H9 (cell line): Measurements from ENCODE around the gene LTK. TPM values are rescaled to one million over a fixed set of nuclear protein-coding genes. Genes with fewer than 3 reads are reported as not detected.

Experiments
- DNase-seq: peaks from one replicate; pipeline ENCODE4 v3.0.0-alpha.2; 2017
- H2AFZ ChIP-seq: one replicate; pipeline ENCODE4 v1.6.1; 2013; ENCODE audit warnings: mild to moderate bottlenecking, low read length, control low read depth, moderate library complexity
- H2AK5ac ChIP-seq: 2 replicates; pipeline ENCODE4 v1.6.1; 2013; ENCODE audit warnings: low read length, control low read depth, mixed read lengths; ENCODE audit not compliant: insufficient read length
- H2BK120ac ChIP-seq: one replicate; pipeline ENCODE4 v1.6.1; 2013; ENCODE audit warnings: low read depth, mild to moderate bottlenecking, low read length, control low read depth, inconsistent platforms; ENCODE audit not compliant: poor library complexity, severe bottlenecking
- H2BK12ac ChIP-seq: 2 replicates; pipeline ENCODE4 v1.6.1; 2013; ENCODE audit warnings: low read length, control low read depth, mixed read lengths, low read depth; ENCODE audit not compliant: insufficient read length
- H2BK15ac ChIP-seq: 2 replicates; pipeline ENCODE4 v1.6.1; 2013; ENCODE audit warnings: low read depth, low read length, control low read depth
- H2BK20ac ChIP-seq: one replicate; pipeline ENCODE4 v1.6.1; 2013; ENCODE audit warnings: low read depth, mild to moderate bottlenecking, low read length, control low read depth, inconsistent platforms; ENCODE audit not compliant: poor library complexity, severe bottlenecking
- H2BK5ac ChIP-seq: 2 replicates; pipeline ENCODE4 v1.6.1; 2013; ENCODE audit warnings: low read length, control low read depth, mixed read lengths; ENCODE audit not compliant: insufficient read length
- H3K14ac ChIP-seq: 2 replicates; pipeline ENCODE4 v1.6.1; 2013; ENCODE audit warnings: low read length, control low read depth; ENCODE audit not compliant: insufficient read depth
- H3K18ac ChIP-seq: 2 replicates; pipeline ENCODE4 v1.6.1; 2013; ENCODE audit warnings: low read depth, mild to moderate bottlenecking, mixed read lengths, low read length, control low read depth; ENCODE audit not compliant: insufficient read length
- H3K23ac ChIP-seq: 2 replicates; pipeline ENCODE4 v1.6.1; 2013; ENCODE audit warnings: low read length, control low read depth, mixed read lengths, low read depth; ENCODE audit not compliant: insufficient read length
- H3K23me2 ChIP-seq: 2 replicates; pipeline ENCODE4 v1.6.1; 2013; ENCODE audit warnings: low read depth, mild to moderate bottlenecking, mixed read lengths, low read length, control low read depth; ENCODE audit not compliant: insufficient read length, poor library complexity, severe bottlenecking
- H3K27ac ChIP-seq: 2 replicates; pipeline ENCODE4 v1.5.1; 2013; ENCODE audit warnings: low read length, control low read depth, mixed read lengths, low read depth; ENCODE audit not compliant: insufficient read length
- H3K27me3 ChIP-seq: 2 replicates; pipeline ENCODE4 v1.6.1; 2013; ENCODE audit warnings: low read length, control low read depth, inconsistent platforms; ENCODE audit not compliant: insufficient read depth
- H3K4ac ChIP-seq: 2 replicates; pipeline ENCODE4 v1.6.1; 2013; ENCODE audit warnings: low read depth, mild to moderate bottlenecking, control low read depth, inconsistent platforms, low read length, moderate library complexity
- H3K4me1 ChIP-seq: 2 replicates; pipeline ENCODE4 v1.6.1; 2013; ENCODE audit warnings: low read length, control low read depth, inconsistent platforms; ENCODE audit not compliant: insufficient read depth
- H3K4me2 ChIP-seq: 2 replicates; pipeline ENCODE4 v1.6.1; 2013; ENCODE audit warnings: low read length, control low read depth, mixed read lengths; ENCODE audit not compliant: insufficient read length, insufficient read depth
- H3K56ac ChIP-seq: 2 replicates; pipeline ENCODE4 v1.6.1; 2013; ENCODE audit warnings: low read depth, mild to moderate bottlenecking, mixed read lengths, low read length, control low read depth; ENCODE audit not compliant: insufficient read length
- H3K79me1 ChIP-seq: 2 replicates; pipeline ENCODE4 v1.6.1; 2013; ENCODE audit warnings: low read depth, mild to moderate bottlenecking, moderate library complexity, low read length, control low read depth, inconsistent platforms; ENCODE audit not compliant: insufficient read depth, poor library complexity, severe bottlenecking
- H3K79me2 ChIP-seq: 2 replicates; pipeline ENCODE4 v1.6.1; 2013; ENCODE audit warnings: low read length, control low read depth, inconsistent platforms; ENCODE audit not compliant: insufficient read depth
- H3K9ac ChIP-seq: 2 replicates; pipeline ENCODE4 v1.6.1; 2013; ENCODE audit warnings: low read length, control low read depth, mixed read lengths; ENCODE audit not compliant: insufficient read length; ENCODE audit errors: extremely low read depth
- H3K9me3 ChIP-seq: one replicate; pipeline ENCODE4 v1.6.1; 2013; ENCODE audit warnings: low read depth, low read length, inconsistent platforms; ENCODE audit not compliant: control insufficient read depth
- H3T11ph ChIP-seq: one replicate; pipeline ENCODE4 v1.6.1; 2013; ENCODE audit warnings: mild to moderate bottlenecking, low read length, control low read depth, inconsistent platforms
- H4K20me1 ChIP-seq: one replicate; pipeline ENCODE4 v1.6.1; 2013; ENCODE audit not compliant: control insufficient read depth, insufficient read length, insufficient read depth
- H4K5ac ChIP-seq: 2 replicates; pipeline ENCODE4 v1.6.1; 2013; ENCODE audit warnings: low read depth, mild to moderate bottlenecking, mixed read lengths, low read length, control low read depth; ENCODE audit not compliant: insufficient read length
- H4K8ac ChIP-seq: replicated peaks from 2 replicates; pipeline ENCODE4 v1.6.1; 2013; ENCODE audit warnings: low read length, control low read depth, mixed read lengths, low read depth; ENCODE audit not compliant: insufficient read length
- H4K91ac ChIP-seq: 2 replicates; pipeline ENCODE4 v1.6.1; 2013; ENCODE audit warnings: low read depth, mild to moderate bottlenecking, moderate library complexity, mixed read lengths, low read length, control low read depth; ENCODE audit not compliant: insufficient read length
- H3K27ac Mint-ChIP-seq, 3 experiments: 2 replicates in 2 of 3; 3 replicates in 1 of 3; pipeline ENCODE4 v1.8.0; 2020 to 2021; ENCODE audit warnings: mixed read lengths in 3 of 3, mild to moderate bottlenecking in 1 of 3, moderate library complexity in 1 of 3
- H3K27me3 Mint-ChIP-seq: 2 replicates; pipeline ENCODE4 v1.8.0; 2021; ENCODE audit warnings: low read depth, mild to moderate bottlenecking, moderate library complexity, mixed read lengths
- H3K36me3 Mint-ChIP-seq, 3 experiments: 2 replicates in 2 of 3; 3 replicates in 1 of 3; pipeline ENCODE4 v1.8.0; 2020 to 2021; ENCODE audit warnings: low read depth in 3 of 3, mixed read lengths in 3 of 3; ENCODE audit not compliant: insufficient read depth in 1 of 3
- H3K4me1 Mint-ChIP-seq, 2 experiments: 2 replicates each; pipeline ENCODE4 v1.8.0; 2020; ENCODE audit warnings: mixed read lengths in 2 of 2
- H3K4me3 Mint-ChIP-seq, 2 experiments: 2 replicates in 1 of 2; 3 replicates in 1 of 2; pipeline ENCODE4 v1.8.0; 2020 to 2021; ENCODE audit warnings: mild to moderate bottlenecking in 2 of 2, mixed read lengths in 2 of 2, moderate library complexity in 1 of 2
- H3K9me3 Mint-ChIP-seq, 2 experiments: 2 replicates in 1 of 2; 3 replicates in 1 of 2; pipeline ENCODE4 v1.8.0; 2020; ENCODE audit warnings: mild to moderate bottlenecking in 2 of 2, mixed read lengths in 2 of 2, moderate library complexity in 1 of 2
- CTCF ChIP-seq: fragments of 200-600 bp; sonication (generic); conservative IDR thresholded peaks from 3 replicates; pipeline ENCODE4 v1.8.0; 2021; ENCODE audit warnings: antibody characterized with exemption, mild to moderate bottlenecking
- WGBS: extraction: QIAGEN DNeasy Blood & Tissue Kit; methylation state at CpG from one replicate; pipeline ENCODE4 v1.1.7; 2013; ENCODE audit warnings: missing lambda C conversion rate, low lambda C conversion rate, mixed read lengths; ENCODE audit not compliant: insufficient read length; ENCODE audit errors: extremely low coverage; 5-methylcytosine and 5-hydroxymethylcytosine counted together
- total RNA-seq: library from RNA; stranded (reverse); gene quantifications from 2 replicates; pipeline ENCODE4 v1.2.1, GENCODE V29; 2021

Gene LTK
- total RNA-seq, 1 experiment from 2014 or later: 0.31 TPM

- H4K5ac ChIP-seq: no peak overlapping the region
- no peaks in the 10 kb centered on the region for H3K9me3 ChIP-seq
- H3K27me3 ChIP-seq: peaks cover 64% of the 10 kb centered on the region
- no peak overlapping the region for H3K4ac ChIP-seq
- H3K23me2 ChIP-seq: peaks cover 25% of the 10 kb centered on the region
- no peak overlapping the region for H3K27ac ChIP-seq
- no peak overlapping the region for H2AFZ ChIP-seq
- H3K79me1 ChIP-seq: no peaks in the 10 kb centered on the region
- no peak overlapping the region for H3K27ac Mint-ChIP-seq
- H2BK5ac ChIP-seq: no peak overlapping the region
- peaks cover 8 to 17% of the 10 kb centered on the region in 2 experiments for H3K4me1 Mint-ChIP-seq
- no peak for DNase-seq
- H3T11ph ChIP-seq: no peak overlapping the region
- H2AK5ac ChIP-seq: no peak overlapping the region
- H2BK120ac ChIP-seq: no peak overlapping the region
- H4K91ac ChIP-seq: no peak overlapping the region
- no peaks in the 10 kb centered on the region; a peak in 1 of 7 replicates for H3K36me3 Mint-ChIP-seq
- H2BK15ac ChIP-seq: no peak overlapping the region
- no peak overlapping the region for H3K23ac ChIP-seq
- WGBS: no CpG with 5 or more reads among the region's 41 CpGs
- no peak overlapping the region for H2BK20ac ChIP-seq
- no peak overlapping the region for H3K14ac ChIP-seq
- H4K20me1 ChIP-seq: no peaks in the 10 kb centered on the region
- H3K56ac ChIP-seq: no peak overlapping the region
- peaks cover 84% of the 10 kb centered on the region for H3K27me3 Mint-ChIP-seq
- no peak for TF ChIP-seq CTCF
- no peak overlapping the region for H2BK12ac ChIP-seq
- no peak overlapping the region for H3K18ac ChIP-seq
- no peaks in the 10 kb centered on the region for H3K4me1 ChIP-seq
- H3K4me3 Mint-ChIP-seq: no peak overlapping the region; a peak in 1 of 5 replicates
- no peaks in the 10 kb centered on the region for H3K79me2 ChIP-seq
- no peak overlapping the region for H4K8ac ChIP-seq
- H3K9ac ChIP-seq: no peak overlapping the region
- no peaks in the 10 kb centered on the region; a peak in 2 of 5 replicates for H3K9me3 Mint-ChIP-seq
- H3K4me2 ChIP-seq: peak overlapping the region; percentile 50
Measured at GRCh38 chr15:41493902-41494189, 19.8 kb downstream of the LTK start.
